Kidney (tissue), 14 donors: ENCODE data around the gene PXN. TPM values are rescaled to one million over a fixed set of nuclear protein-coding genes. Genes with fewer than 3 reads are reported as not detected.

Source experiments
- DNase-seq, 5 donors: peaks; one replicate each; pipeline ENCODE4 v3.0.0-alpha.2; 2013 to 2020
- FAIRE-seq: peaks from 2 replicates; lab custom pipeline; 2012; peaks lifted over from hg19 to GRCh38; lab: Jason Lieb, UNC
- H3K27ac ChIP-seq, 2 donors: one replicate each; pipeline ENCODE4 v1.7.0; 2013; ENCODE audit warnings: low read depth in 2 of 2, low read length in 2 of 2, inconsistent platforms in 1 of 2
- H3K27me3 ChIP-seq: one replicate; pipeline ENCODE4 v1.7.1; 2013; ENCODE audit warnings: low read length, inconsistent platforms; ENCODE audit not compliant: control insufficient read depth, insufficient read depth
- H3K36me3 ChIP-seq, 3 donors: one replicate each; pipeline versions ENCODE4 v1.7.0 to v1.7.1; 2013; ENCODE audit warnings: low read length in 3 of 3, control low read depth in 1 of 3, inconsistent platforms in 1 of 3; ENCODE audit not compliant: insufficient read depth in 3 of 3, control insufficient read depth in 2 of 3
- H3K4me1 ChIP-seq, 3 donors: one replicate each; pipeline versions ENCODE4 v1.7.0 to v1.7.1; 2013; ENCODE audit warnings: low read length in 3 of 3, inconsistent platforms in 1 of 3, low read depth in 1 of 3; ENCODE audit not compliant: control insufficient read depth in 2 of 3, insufficient read depth in 2 of 3
- H3K4me3 ChIP-seq, 3 donors: one replicate each; pipeline versions ENCODE4 v1.7.0 to v1.8.1; 2013; ENCODE audit warnings: low read length in 3 of 3, control low read depth in 1 of 3, inconsistent platforms in 1 of 3
- H3K9ac ChIP-seq, 3 donors: one replicate each; pipeline versions ENCODE4 v1.7.0 to v1.7.1; 2013; ENCODE audit warnings: low read length in 3 of 3, control low read depth in 1 of 3, inconsistent platforms in 1 of 3
- H3K9me3 ChIP-seq, 3 donors: one replicate each; pipeline versions ENCODE4 v1.7.0 to v1.7.1; 2013; ENCODE audit warnings: low read length in 3 of 3, control low read depth in 1 of 3, inconsistent platforms in 1 of 3; ENCODE audit not compliant: control insufficient read depth in 2 of 3, insufficient read depth in 1 of 3
- intact Hi-C: fragments of 100-400 bp; cut with DNase I; formaldehyde crosslinking; loops from one replicate; pipeline ENCODE4 v1.11.1; 2022
- polyA plus RNA-seq: library from polyadenylated mRNA; stranded (reverse); fragments of 350-450 nt; fragmentation: Illumina TruSeq; extraction: RNeasy Lipid Tissue Mini Kit (QIAGEN cat#74804); gene quantifications from one replicate; pipeline ENCODE4 v1.2.3, GENCODE V29; 2014; ENCODE audit warnings: low read depth, low replicate concordance; ENCODE audit not compliant: insufficient read depth
- total RNA-seq: library from RNA; stranded (reverse); fragmentation: NEBNext Ultra II Directional; extraction: Animal tissue kit (Norgen Biotek cat#: 25700); gene quantifications from one replicate; pipeline ENCODE4 v1.2.1, GENCODE V29; 2021
- TF ChIP-seq, protein P1 (sequence below): IDR thresholded peaks from 3 replicates; pipeline ENCODE4 v1.5.1; 2012; ENCODE audit warnings: mild to moderate bottlenecking, moderate library complexity, borderline replicate concordance; ENCODE audit not compliant: insufficient read depth; ENCODE audit errors: extremely low read depth
- donor health status: control.
- donor health status: control.
- donor health status: control.
- donor health status: control.
- donor health status: control.
- donor health status: DM: yes; HTN: yes; CAD: no.
- donor health status: Normal renal cell carcinoma (clear cell type).

PXN gene
- total and polyA plus RNA-seq, 2 donors from 2014 or later: 57.1 to 133 TPM

DNA sequence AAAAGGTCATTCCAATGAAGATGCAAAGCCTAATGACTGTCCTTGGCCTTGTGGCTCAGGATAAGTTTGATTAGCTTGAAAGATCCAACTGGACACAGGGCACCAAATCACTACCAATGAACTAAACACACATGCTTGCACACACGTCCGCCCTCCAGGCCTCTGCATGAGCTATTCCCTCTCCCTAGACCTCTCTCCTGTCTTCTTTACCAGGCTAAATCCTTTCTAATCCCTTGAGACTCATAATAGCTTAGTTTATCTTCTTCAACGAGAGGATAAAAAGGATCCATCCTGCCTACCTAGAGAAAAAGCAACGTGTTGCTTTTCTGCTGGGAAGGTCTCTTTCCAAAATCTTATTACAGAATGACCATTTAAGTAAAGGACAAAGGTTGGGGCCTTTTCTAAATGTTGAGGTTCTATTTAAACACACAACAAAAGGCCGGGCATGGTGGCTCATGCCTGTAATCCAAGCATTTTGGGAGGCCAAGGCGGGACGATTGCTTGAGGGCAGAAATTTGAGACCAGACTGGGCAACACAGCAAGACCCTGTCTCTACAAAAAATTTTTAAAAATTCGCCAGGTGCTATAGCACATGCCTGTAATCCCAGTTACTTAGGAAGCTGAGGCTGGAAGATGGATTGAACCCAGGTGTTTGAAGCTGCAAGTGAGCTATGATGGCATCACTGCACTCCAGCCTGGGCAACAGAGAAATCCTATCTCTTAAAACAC is 22.4 kb downstream of the PXN start:
- peak overlapping the region; percentile 69 to 74 for H3K27ac ChIP-seq

DNA sequence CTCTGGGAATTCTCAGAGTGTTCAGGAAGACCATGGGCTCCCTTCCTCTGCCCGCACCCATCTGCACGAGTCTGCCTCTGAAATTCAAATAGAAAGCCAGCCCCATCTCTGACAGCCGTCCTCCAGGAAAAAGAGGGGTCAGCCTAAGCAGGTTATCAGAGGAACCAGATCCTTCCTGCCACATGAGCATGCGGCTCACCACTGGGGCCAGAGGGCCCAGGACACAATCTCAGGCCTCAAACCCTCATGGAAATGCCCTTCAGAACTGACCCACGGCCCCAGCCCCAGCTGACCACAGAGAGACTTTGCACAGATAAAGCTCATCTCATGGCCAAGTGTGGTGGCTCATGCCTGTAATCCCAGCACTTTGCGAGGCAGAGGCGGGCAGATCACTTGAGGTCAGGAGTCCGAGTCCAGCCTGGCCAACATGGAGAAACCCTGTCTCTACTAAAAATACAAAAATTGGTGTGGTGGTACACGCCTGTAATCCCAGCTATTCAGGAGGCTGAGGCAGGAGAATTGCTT is 23.2 kb downstream of the PXN start:
- Histone ChIP-seq H3K4me1 (peaks cover 0 to 61% (median 50%) of the 10 kb centered on the region in 3 donors), H3K36me3 (no peaks in the 10 kb centered on the region), H3K9me3 (no peaks in the 10 kb centered on the region), H3K27me3 (no peaks in the 10 kb centered on the region), H3K9ac (peak overlapping the region in 1 of 3 donors; percentile 28), H3K4me3 (no peak overlapping the region), H3K27ac (peak overlapping the region; percentile 34 to 80)
- intact Hi-C loops: no loop called here
- no peak for FAIRE-seq
- TF ChIP-seq, protein P1, sequence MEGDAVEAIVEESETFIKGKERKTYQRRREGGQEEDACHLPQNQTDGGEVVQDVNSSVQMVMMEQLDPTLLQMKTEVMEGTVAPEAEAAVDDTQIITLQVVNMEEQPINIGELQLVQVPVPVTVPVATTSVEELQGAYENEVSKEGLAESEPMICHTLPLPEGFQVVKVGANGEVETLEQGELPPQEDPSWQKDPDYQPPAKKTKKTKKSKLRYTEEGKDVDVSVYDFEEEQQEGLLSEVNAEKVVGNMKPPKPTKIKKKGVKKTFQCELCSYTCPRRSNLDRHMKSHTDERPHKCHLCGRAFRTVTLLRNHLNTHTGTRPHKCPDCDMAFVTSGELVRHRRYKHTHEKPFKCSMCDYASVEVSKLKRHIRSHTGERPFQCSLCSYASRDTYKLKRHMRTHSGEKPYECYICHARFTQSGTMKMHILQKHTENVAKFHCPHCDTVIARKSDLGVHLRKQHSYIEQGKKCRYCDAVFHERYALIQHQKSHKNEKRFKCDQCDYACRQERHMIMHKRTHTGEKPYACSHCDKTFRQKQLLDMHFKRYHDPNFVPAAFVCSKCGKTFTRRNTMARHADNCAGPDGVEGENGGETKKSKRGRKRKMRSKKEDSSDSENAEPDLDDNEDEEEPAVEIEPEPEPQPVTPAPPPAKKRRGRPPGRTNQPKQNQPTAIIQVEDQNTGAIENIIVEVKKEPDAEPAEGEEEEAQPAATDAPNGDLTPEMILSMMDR: no peak
- peak in 1 of 5 donors; percentile 78 for DNase-seq

More for the DNA sequence above, 22.4 kb downstream of the PXN start:
- FAIRE-seq: no peak
- Histone ChIP-seq H3K36me3 (no peaks in the 10 kb centered on the region), H3K4me3 (no peak overlapping the region), H3K4me1 (peaks cover 0 to 54% (median 52%) of the 10 kb centered on the region in 3 donors), H3K27me3 (no peaks in the 10 kb centered on the region), H3K9me3 (no peaks in the 10 kb centered on the region), H3K9ac (peak overlapping the region in 1 of 3 donors; percentile 1)
- intact Hi-C loops: no loop called here
- TF ChIP-seq, protein P1: no peak
- no peak for DNase-seq

DNA sequence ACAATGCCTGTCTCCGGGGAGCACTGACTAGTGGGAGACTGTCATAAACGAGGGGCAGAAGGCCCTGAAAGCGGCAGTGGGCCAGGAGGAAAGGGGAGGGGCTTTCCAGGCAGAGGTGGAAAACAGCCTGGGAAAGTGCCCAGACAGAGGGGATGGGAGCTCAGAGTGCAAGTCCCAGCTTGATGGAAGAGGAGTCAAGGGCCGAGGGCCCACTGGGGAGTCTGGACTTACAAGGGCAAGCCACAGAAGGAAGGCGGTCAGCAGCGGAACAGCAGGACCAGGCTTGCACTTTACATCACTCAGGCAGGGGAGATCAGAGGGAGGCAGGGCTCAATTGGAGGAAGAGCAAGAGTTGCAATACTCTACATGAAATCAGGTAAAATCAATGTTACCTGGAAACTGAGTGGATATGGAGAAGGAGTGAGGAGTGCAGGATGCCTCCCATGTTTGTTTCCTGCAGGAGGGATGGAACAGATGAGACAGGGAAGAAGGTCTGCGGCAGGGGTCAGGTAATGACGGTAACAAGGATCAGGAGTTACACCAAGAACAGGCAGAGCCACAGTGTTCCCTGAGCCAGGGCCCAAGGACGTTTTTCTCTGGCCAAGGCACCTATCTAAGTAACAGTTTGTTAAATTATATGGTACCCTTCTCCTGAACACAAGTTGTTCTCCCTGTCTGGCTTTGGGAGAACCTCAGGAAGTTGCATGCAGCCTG is 23.8 kb downstream of the PXN start:
- Histone ChIP-seq H3K27me3 (no peaks in the 10 kb centered on the region), H3K27ac (peak overlapping the region; percentile 34 to 80), H3K9ac (peak overlapping the region in 1 of 3 donors; percentile 28), H3K9me3 (no peaks in the 10 kb centered on the region), H3K36me3 (no peaks in the 10 kb centered on the region), H3K4me1 (peaks cover 0 to 67% (median 50%) of the 10 kb centered on the region in 3 donors), H3K4me3 (no peak overlapping the region)
- DNase-seq (peak in 1 of 5 donors; percentile 88), FAIRE-seq (no peak)
- TF ChIP-seq, protein P1: no peak
- intact Hi-C loops: no loop called here
